Activated CD8-positive, alpha-beta T cell treated with anti-CD3 and anti-CD28 coated beads for 36 hours (primary cell): ENCODE results near the gene TMEM121. TPM values are rescaled to one million over a fixed set of nuclear protein-coding genes. Genes with fewer than 3 reads are reported as not detected.
"Not testable (repeated sequence)": the region's sequence is repeated elsewhere in the genome, so short reads cannot be mapped to it uniquely, and the experiment has no call there.

Source experiments
- ATAC-seq: fragments of 200-7000 bp; cut with Tn5 transposase; one replicate; pipeline ENCODE4 v1.10.0; 2021; ENCODE audit warnings: mild to moderate bottlenecking, moderate library complexity
- CTCF ChIA-PET: fragments of 350-600 bp; sonication (Branson Sonifier 250); formaldehyde crosslinking; loops from one replicate; lab custom pipeline; 2021; ENCODE audit warnings: antibody characterized with exemption; lab: Charles Lee
- POLR2A ChIA-PET: fragments of 350-600 bp; sonication (Branson Sonifier 250); formaldehyde crosslinking; loops from one replicate; lab custom pipeline; 2021; ENCODE audit warnings: antibody characterized with exemption; lab: Charles Lee
- DNase-seq: peaks from one replicate; pipeline ENCODE4 v3.0.0-alpha.2; 2020
- H3K27ac Mint-ChIP-seq: one replicate; pipeline ENCODE4 v1.8.0; 2021; ENCODE audit warnings: mild to moderate bottlenecking, mixed read lengths
- H3K27me3 Mint-ChIP-seq: one replicate; pipeline ENCODE4 v1.8.0; 2021; ENCODE audit warnings: mixed read lengths
- H3K36me3 Mint-ChIP-seq: one replicate; pipeline ENCODE4 v1.8.0; 2021; ENCODE audit warnings: low read depth, mixed read lengths
- H3K4me1 Mint-ChIP-seq: one replicate; pipeline ENCODE4 v1.8.0; 2021; ENCODE audit warnings: low read depth, mixed read lengths
- H3K4me3 Mint-ChIP-seq: one replicate; pipeline ENCODE4 v1.8.0; 2021; ENCODE audit warnings: mild to moderate bottlenecking, moderate library complexity, mixed read lengths
- H3K9me3 Mint-ChIP-seq: one replicate; pipeline ENCODE4 v1.8.0; 2021; ENCODE audit warnings: mixed read lengths
- intact Hi-C: fragments of 100-400 bp; cut with micrococcal nuclease; formaldehyde crosslinking; loops from one replicate; pipeline ENCODE4 v1.10.0; 2022
- total RNA-seq, 2 experiments: library from RNA; stranded (reverse); gene quantifications; one replicate each; pipeline ENCODE4 v1.2.3, GENCODE V29; 2021
- TF ChIP-seq, protein P1 (sequence below): fragments of 200-600 bp; IDR thresholded peaks from one replicate; pipeline ENCODE4 v1.8.0; 2022; ENCODE audit warnings: antibody characterized with exemption, mild to moderate bottlenecking

The TMEM121 gene
- total RNA-seq, 2 experiments from 2014 or later = 12.0 to 12.1 TPM

DNA sequence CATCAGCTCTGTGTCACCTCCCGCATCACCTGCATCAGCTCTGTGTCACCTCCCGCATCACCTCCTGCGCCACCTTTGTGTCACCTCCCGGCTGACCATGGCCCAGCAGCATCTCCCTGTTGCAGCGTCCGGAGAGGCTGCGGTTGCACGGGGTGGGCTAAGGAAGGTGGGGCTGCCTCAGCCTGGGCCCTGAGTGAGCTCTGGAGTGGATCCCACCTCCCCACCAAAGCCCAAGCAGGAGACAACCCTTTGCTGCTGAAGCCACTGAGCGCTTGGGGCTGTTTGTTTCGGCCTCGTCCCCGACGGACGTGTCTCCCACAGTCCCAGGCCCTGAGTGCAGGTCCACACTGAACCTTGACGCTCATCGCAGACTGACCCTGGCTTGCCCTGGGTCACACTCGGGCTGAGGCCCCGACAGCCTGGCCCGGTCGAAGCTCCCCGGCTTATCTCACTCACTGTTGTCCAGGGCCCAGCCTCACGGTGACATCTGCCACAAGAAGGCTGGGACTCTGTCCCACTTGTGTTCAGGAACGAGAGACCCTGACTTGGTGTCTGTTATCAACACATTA, 12.2 kb downstream of the TMEM121 start:
- Mint-ChIP-seq H3K4me3 (no peak overlapping the region), H3K27me3 (peaks cover 15% of the 10 kb centered on the region), H3K36me3 (no peaks in the 10 kb centered on the region), H3K27ac (no peak overlapping the region), H3K9me3 (peaks cover 3% of the 10 kb centered on the region), H3K4me1 (no peaks in the 10 kb centered on the region)
- ChIA-PET POLR2A (no interaction called here), CTCF (interaction anchor here (0.6 to 1.8 kb wide), 10 partner anchors 9 to 833 kb away, joined by 3 to 8 read pairs (median 3); no protein-coding TSS in a partner anchor)
- no peak for DNase-seq
- intact Hi-C loops = no loop called here
- ATAC-seq = no peak
- TF ChIP-seq, protein P1, sequence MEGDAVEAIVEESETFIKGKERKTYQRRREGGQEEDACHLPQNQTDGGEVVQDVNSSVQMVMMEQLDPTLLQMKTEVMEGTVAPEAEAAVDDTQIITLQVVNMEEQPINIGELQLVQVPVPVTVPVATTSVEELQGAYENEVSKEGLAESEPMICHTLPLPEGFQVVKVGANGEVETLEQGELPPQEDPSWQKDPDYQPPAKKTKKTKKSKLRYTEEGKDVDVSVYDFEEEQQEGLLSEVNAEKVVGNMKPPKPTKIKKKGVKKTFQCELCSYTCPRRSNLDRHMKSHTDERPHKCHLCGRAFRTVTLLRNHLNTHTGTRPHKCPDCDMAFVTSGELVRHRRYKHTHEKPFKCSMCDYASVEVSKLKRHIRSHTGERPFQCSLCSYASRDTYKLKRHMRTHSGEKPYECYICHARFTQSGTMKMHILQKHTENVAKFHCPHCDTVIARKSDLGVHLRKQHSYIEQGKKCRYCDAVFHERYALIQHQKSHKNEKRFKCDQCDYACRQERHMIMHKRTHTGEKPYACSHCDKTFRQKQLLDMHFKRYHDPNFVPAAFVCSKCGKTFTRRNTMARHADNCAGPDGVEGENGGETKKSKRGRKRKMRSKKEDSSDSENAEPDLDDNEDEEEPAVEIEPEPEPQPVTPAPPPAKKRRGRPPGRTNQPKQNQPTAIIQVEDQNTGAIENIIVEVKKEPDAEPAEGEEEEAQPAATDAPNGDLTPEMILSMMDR = no peak

DNA sequence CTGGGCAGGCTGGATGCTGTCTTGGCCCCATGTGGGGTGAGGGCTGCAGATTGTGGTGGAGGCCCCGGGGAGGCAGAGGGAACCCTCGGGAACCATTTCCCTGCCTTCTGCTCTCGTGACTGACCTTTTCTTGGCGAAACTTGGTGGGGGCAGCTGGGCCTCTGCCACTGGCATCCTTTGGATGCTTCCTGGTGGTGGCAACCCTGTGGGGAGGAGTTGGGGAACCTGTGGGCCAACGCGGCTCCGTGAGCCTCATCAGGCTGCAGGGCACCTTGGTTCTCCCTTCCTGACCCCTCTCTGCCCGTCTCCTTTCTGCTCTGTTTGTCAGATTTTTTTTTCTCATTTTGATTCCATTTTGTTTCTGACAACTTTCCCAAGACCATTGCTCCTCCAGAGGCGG, 14.4 kb downstream of the TMEM121 start:
- no peak overlapping the region for H3K4me3 Mint-ChIP-seq
- ChIA-PET CTCF (no interaction called here), POLR2A (no interaction called here)
- TF ChIP-seq, protein P1 = no peak
- H3K27ac Mint-ChIP-seq = no peak overlapping the region
- H3K4me1 Mint-ChIP-seq = no peaks in the 10 kb centered on the region
- DNase-seq (no peak), ATAC-seq (no peak)
- intact Hi-C loops = no loop called here
- H3K36me3 Mint-ChIP-seq = no peaks in the 10 kb centered on the region
- H3K9me3 Mint-ChIP-seq = peaks cover 3% of the 10 kb centered on the region
- H3K27me3 Mint-ChIP-seq = peaks cover 15% of the 10 kb centered on the region

- H3K36me3 Mint-ChIP-seq = no peaks in the 10 kb centered on the region
- no peak overlapping the region for H3K27ac Mint-ChIP-seq
- ATAC-seq (no peak), DNase-seq (no peak)
- CTCF ChIA-PET = no interaction called here
- H3K4me1 Mint-ChIP-seq = no peaks in the 10 kb centered on the region
- no peak overlapping the region for H3K4me3 Mint-ChIP-seq
- peaks cover 3% of the 10 kb centered on the region for H3K9me3 Mint-ChIP-seq
- H3K27me3 Mint-ChIP-seq = peaks cover 15% of the 10 kb centered on the region
- TF ChIP-seq, protein P1 = no peak
- POLR2A ChIA-PET = no interaction called here
- intact Hi-C loops = no loop called here
Measured at GRCh38 chr14:105541218-105541875, 15.0 kb downstream of the TMEM121 start.

DNA sequence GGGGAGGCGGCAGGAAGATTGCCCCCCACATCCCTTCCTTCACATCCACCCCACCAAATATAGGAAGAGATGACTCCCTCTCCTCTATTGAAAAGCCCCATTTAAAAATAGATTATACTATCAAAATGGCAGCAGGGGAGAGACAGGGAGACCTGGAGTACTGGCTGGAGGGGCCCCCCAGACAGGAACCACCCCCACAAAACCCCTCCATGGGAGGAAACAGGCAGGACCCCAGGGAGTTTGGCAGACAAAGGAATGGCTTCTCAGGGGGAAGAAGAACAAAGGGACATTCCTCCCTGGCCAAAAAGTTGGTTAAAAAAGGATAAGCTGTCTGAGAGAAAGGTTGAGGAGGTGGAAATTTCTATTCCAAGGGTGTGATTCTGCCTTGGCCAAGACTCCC, 19.3 kb downstream of the TMEM121 start:
- H3K36me3 Mint-ChIP-seq, DNase-seq, CTCF ChIA-PET, H3K4me3 Mint-ChIP-seq, intact Hi-C loops, ATAC-seq, H3K9me3 Mint-ChIP-seq, H3K27ac Mint-ChIP-seq, POLR2A ChIA-PET, H3K4me1 Mint-ChIP-seq, H3K27me3 Mint-ChIP-seq: not testable (repeated sequence)

DNA sequence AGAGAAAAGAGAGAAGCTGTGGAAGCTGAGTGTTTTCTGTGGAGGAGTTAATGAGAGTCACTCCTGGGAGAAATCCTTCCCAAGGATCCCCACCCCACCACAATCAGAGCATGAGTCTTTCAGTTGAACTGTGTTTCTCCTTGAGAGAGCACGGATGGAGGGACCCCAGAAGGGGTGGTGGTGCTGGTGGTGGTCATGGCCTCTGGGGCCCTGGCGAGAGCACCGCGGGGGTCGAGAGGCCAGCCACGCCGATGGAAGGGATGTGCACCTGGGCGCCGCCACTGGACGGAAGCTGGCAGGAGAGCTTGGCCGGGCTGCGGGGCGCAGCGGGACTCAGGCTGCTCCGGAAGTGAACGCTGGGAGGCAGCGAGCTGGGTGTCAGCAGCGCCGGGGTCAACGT, 20.0 kb downstream of the TMEM121 start:
- CTCF ChIA-PET, H3K9me3 Mint-ChIP-seq, H3K4me1 Mint-ChIP-seq, POLR2A ChIA-PET, H3K36me3 Mint-ChIP-seq, intact Hi-C loops, H3K27me3 Mint-ChIP-seq, ATAC-seq, DNase-seq, H3K4me3 Mint-ChIP-seq, H3K27ac Mint-ChIP-seq: not testable (repeated sequence)

DNA sequence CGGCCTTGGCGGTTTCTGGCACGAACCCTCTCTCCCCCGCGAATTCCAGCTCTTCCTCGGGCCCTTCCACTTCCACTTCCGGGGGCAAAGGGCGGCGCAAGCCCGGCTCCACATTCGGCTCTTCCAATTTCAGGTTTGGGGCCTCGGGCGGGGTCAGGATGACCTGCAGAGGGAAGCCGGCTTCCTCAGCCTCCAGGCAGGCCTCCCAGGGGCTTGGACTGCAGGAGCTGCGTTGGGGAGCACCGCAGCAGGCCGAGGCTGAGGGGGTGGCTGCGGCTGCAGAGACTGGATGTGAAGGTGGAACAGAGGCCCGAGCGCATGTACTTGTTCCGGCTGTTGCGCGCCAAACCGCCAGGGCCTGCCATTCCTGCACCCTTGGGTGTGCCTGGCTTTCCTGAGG, 20.7 kb downstream of the TMEM121 start:
- ATAC-seq, H3K36me3 Mint-ChIP-seq, CTCF ChIA-PET, H3K27me3 Mint-ChIP-seq, H3K4me1 Mint-ChIP-seq, H3K4me3 Mint-ChIP-seq, POLR2A ChIA-PET, H3K9me3 Mint-ChIP-seq, intact Hi-C loops, H3K27ac Mint-ChIP-seq, DNase-seq: not testable (repeated sequence)
